NCI-H460 (cell line): Measurements from ENCODE around the gene ESPNL. TPM values are rescaled to one million over a fixed set of nuclear protein-coding genes. Genes with fewer than 3 reads are reported as not detected.

Experiments used
- DNase-seq: peaks from one replicate; pipeline ENCODE4 v3.0.0-alpha.2; 2016; ENCODE audit warnings: low read depth; ENCODE audit errors: extremely low read depth
- total RNA-seq: library from RNA; depleted of rRNA; stranded (reverse); fragments of >200 nt; shearing (Covaris generic); gene quantifications from 2 replicates; pipeline ENCODE4 v1.2.3, GENCODE V29; 2014

ESPNL gene
- total RNA-seq, 1 experiment from 2014 or later, result 0.35 TPM

- no peak for DNase-seq
Observed at GRCh38 chr2:238069877-238070276, 30.3 kb upstream of the ESPNL start.

GRCh38 chr2:238075397-238075796, 24.7 kb upstream of the ESPNL start:
- no peak for DNase-seq

GRCh38 chr2:238077292-238077691, 22.8 kb upstream of the ESPNL start:
- no peak for DNase-seq

- no peak for DNase-seq
Observed at GRCh38 chr2:238079874-238080327, 20.2 kb upstream of the ESPNL start.

- DNase-seq, result no peak
Observed at GRCh38 chr2:238080518-238080917, 19.6 kb upstream of the ESPNL start.

- DNase-seq, result no peak
Observed at GRCh38 chr2:238081150-238081549, 19.0 kb upstream of the ESPNL start.

GRCh38 chr2:238081561-238081960, 18.6 kb upstream of the ESPNL start:
- DNase-seq, result no peak

GRCh38 chr2:238082151-238082550, 18.0 kb upstream of the ESPNL start:
- no peak for DNase-seq

- DNase-seq, result no peak
Observed at GRCh38 chr2:238082827-238083226, 17.3 kb upstream of the ESPNL start.

- DNase-seq, result no peak
Observed at GRCh38 chr2:238083919-238084318, 16.2 kb upstream of the ESPNL start.

GRCh38 chr2:238084761-238085160, 15.4 kb upstream of the ESPNL start:
- DNase-seq, result no peak

- DNase-seq, result no peak
Observed at GRCh38 chr2:238085899-238086298, 14.2 kb upstream of the ESPNL start.

GRCh38 chr2:238087211-238087610, 12.9 kb upstream of the ESPNL start:
- no peak for DNase-seq

- no peak for DNase-seq
Observed at GRCh38 chr2:238090887-238091286, 9.3 kb upstream of the ESPNL start.

GRCh38 chr2:238091436-238092060, 8.6 kb upstream of the ESPNL start:
- no peak for DNase-seq

GRCh38 chr2:238092486-238093035, 7.6 kb upstream of the ESPNL start:
- DNase-seq, result no peak

GRCh38 chr2:238093181-238094140, 6.7 kb upstream of the ESPNL start:
- no peak for DNase-seq

- DNase-seq, result no peak
Observed at GRCh38 chr2:238094438-238095022, 5.6 kb upstream of the ESPNL start.

- no peak for DNase-seq
Observed at GRCh38 chr2:238095143-238095542, 5.0 kb upstream of the ESPNL start.

- DNase-seq, result no peak
Observed at GRCh38 chr2:238096311-238097011, 3.7 kb upstream of the ESPNL start.
